ENCODE data around the gene ERBB2.

- TF ChIP-seq CTCF (IDR thresholded peaks at IDR 0.05) (no peak), POLR2A (IDR thresholded peaks at IDR 0.05) (no peak)
Measured at GRCh38 chr17:39736319-39737165, 36.7 kb downstream of the ERBB2 start.

Measured in right lobe of liver (tissue), 4 donors.